HG03095 (cell line): ENCODE measurements around the gene NHLRC4.

ENCODE experiments used
- ATAC-seq: cut with Tn5 transposase; IDR thresholded peaks from one replicate; pipeline ENCODE4 v1.9.1; 2021; ENCODE audit warnings: moderate library complexity; ENCODE audit not compliant: unreplicated experiment

The NHLRC4 gene

DNA sequence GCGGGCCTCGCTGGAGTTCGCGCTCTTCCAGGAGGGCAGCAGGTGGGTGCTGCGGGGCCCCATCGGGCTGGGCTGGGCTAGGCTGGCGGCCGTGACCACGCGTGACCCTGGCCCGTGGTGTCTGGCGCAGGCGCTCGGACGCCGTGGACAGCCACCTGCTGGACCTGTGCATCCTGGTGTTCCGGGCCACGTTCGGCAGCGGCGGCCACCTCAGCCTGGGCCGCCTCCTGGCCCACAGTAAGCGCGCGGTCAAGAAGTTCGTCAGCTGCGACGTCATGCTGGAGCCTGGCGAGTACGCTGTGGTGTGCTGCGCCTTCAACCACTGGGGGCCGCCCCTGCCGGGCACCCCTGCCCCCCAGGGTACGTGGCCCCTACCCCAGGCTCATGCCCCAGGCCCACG is 14.6 kb upstream of the NHLRC4 start:
- ATAC-seq: no peak

GRCh38 chr16:553601-554296 is 13.1 kb upstream of the NHLRC4 start:
- ATAC-seq: no peak

- ATAC-seq: no peak
Measured at GRCh38 chr16:554297-554621, 12.5 kb upstream of the NHLRC4 start.

DNA sequence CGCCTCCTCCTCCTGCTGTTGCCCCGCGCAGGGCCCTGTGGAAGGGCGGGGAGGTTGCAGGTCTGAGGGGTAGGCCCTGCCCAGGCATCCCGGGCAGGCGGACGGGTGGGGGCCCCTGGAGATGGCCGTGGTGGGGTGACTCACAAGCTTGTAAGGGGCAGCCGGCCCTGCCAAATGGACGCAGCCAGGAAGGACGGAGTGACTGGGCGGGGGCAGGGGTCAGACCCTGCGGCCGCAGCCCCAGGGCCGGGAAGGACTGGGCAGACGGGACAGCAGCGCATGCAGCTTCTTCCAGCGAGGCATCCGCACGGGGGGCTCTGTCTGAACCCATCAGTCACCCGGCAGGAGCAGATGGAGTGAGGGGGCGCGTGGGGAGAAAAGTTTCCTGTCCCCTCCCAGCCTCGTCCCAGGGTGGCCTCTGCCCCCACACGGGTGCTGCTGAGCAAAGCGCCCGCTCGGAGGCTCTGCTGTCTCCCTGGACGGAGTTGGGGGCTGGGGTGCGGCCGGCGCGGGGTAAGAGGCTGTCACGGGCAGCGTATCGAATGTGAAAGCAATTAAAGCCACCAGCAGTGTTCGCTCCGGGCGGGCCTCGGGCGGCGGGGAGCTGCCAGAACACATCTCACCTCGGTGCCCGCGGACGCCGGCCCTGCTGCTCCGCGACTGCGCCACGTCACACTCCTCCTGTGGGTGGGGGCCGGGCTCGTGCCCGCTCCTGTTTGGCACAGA is 12.0 kb upstream of the NHLRC4 start:
- ATAC-seq: no peak

GRCh38 chr16:555528-556473 is 11.0 kb upstream of the NHLRC4 start:
- ATAC-seq: no peak

GRCh38 chr16:556474-557173 is 10.2 kb upstream of the NHLRC4 start:
- ATAC-seq: no peak

DNA sequence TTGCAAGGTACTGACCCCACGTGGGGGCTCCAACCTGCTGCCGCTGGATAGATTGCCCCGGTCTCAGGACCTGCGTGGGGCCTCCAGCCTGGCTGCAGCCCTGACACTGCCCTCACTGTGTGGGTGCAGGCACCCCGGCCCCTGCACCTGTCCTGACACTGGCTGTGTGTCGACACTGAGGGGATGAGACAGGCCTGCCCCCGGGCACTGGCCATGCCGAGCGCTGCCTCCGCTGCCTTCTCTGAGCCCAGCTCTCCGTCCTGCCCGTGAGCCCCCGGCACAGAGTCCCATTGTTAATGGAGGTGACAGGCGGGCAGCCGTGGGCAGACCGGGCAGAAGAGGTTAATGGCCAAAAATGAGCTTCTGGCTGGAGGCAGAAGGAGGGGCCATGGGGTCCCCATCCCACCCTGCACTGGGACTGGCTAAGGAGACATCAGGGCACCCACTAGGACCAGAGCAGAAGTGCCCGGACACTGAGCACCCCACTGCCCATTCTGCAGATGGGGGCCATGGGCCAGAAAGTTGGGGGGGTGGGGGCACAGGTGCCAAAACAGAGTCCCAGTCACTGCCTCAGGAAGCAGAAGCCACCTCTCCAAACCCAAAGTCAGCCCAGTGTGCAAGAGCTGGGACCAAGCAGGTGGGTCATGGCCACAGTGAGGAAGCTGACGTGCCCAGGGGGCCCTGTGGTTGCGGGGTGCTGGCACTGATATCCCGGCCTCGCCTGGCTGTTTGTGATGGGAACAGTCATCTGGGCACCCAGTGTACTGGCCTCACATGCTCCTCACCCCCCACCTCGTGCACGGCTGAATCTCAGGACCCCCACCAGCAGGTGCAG is 9.1 kb upstream of the NHLRC4 start:
- no peak for ATAC-seq

GRCh38 chr16:558298-559020 is 8.3 kb upstream of the NHLRC4 start:
- ATAC-seq: no peak

DNA sequence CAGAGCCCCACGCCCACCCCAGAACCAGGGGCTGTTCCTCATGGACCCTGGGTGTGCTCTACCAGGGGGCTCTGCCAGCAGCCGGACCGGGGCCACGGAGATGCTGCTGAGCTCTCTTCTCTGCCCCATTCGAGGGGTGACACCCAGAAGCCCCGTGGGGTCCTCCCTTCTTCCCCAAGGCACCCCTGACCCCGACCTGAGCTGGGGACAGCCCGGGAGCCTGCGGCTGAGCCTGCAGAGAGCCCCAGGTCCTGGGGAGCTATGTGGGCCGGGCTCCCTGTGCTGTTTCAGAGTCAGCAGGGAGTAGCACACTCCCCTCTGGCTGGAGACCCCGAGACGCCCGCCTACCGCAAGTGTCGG is 7.8 kb upstream of the NHLRC4 start:
- ATAC-seq: no peak

DNA sequence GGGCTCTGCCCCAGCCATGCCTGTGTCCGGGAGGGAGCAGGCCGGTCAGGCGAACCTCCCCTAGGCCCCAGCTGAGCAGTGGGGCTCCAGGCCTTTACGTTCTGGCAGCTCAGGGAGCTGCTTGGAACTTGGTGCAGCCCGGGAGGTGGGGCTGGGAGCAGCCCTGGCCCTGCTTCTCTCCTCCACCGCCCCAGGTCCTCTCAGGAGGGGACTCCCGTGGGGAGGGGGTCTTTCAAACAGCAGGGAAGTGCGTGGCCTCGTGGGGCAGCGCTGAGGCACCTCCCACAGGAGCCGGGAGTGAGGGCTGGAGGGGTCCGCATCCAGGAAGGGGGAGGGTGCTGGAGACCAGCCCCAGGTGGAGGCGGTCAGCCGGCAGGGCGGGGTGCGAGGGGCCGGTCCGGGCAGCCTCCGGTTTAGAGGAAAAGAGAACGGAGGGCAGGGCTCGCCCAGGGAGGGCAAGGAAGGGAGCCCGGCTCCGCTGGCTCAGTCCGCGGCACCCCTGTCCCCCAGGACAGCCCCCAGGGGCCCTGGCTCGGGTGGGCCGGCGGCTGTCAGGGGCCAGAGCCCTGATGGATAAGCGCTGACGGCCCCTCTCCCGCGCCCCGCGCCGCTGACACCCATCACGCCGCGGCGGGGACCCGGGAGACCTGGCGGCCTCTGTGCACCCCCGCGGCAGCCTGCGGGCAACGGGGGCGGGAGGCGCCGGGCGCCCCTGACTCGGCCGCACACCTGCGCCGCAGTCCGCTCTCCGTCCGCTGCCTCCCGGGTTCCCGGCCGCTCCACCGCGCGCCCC is 7.2 kb upstream of the NHLRC4 start:
- ATAC-seq: no peak

DNA sequence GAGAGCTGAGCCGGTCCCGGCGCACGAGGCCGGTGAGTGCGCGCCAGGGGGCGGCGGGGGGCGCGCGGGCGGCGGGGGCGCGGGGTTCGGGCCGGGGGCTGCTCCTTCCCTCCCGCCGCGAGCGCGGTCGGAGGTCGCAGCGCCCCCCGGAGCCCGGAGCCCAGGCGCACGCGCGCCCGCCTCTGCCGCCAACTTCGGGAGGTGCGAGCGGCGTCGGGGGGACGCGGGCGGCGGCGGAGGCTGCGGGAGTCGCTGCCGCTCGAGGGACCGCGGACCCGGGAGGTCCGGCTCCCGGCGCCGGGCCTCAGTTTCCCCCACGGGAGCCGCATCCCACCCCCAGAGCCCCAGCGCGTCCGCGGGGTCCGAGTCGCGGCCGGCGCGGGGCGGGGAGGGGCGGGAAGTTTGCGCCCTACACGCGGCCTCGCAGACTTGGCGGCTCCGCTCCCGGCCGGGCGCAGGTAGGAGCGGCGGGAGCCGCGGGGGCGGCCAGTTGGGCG is 6.6 kb upstream of the NHLRC4 start, which contains the start of gene PRR35:
PRR35 (plus strand) TSS at position 191 of the 497 bp plus-strand sequence. CDS start 2,901 bp downstream, outside the sequence.
- ATAC-seq: no peak

- ATAC-seq: no peak
Measured at GRCh38 chr16:560701-561412, 5.9 kb upstream of the NHLRC4 start.

- ATAC-seq: no peak
Measured at GRCh38 chr16:561413-561794, 5.4 kb upstream of the NHLRC4 start.

- ATAC-seq: no peak
Measured at GRCh38 chr16:561957-562938, 4.6 kb upstream of the NHLRC4 start.

- ATAC-seq: no peak
Measured at GRCh38 chr16:563072-563644, 3.6 kb upstream of the NHLRC4 start.

DNA sequence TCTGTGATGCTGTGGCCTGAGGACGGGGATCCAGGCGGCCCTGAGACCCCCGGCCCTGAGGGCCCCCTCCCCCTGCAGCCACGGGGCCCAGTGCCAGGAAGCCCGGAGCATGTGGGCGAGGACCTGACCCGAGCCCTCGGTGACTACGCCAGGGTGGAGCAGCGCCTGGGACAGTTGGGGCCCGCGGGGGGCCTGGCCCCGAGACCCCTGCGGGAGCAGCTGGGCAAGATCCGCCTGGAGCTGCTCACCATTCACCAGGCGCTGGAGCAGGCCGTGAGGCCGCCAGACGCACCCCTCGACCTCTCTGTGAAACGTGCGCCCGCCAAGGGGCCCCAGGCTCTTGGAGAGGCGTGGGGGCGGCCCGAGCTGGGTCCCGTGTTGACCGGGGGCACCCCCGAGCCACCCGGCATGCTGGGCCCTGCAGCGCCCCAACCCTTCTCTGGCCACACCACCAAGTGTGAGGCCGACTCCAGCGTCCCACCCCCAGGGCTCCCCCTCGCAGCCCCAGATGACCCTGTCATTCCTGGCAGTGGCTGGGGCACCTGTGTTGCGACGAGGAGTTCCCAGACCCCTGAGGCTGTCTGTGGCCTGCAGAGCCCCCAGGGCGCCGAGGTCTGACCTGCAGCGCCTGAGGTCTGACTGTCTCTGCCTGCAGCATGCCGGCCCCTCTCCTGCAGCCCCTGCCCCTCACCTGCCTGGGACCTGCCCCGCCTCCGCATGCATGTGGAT is 2.0 kb upstream of the NHLRC4 start:
- ATAC-seq: no peak
